Measurements from ENCODE around the gene DCLRE1A.
"Not testable (repeated sequence)": the region's sequence is repeated elsewhere in the genome, so short reads cannot be mapped to it uniquely, and the experiment has no call there.

DCLRE1A gene

DNA sequence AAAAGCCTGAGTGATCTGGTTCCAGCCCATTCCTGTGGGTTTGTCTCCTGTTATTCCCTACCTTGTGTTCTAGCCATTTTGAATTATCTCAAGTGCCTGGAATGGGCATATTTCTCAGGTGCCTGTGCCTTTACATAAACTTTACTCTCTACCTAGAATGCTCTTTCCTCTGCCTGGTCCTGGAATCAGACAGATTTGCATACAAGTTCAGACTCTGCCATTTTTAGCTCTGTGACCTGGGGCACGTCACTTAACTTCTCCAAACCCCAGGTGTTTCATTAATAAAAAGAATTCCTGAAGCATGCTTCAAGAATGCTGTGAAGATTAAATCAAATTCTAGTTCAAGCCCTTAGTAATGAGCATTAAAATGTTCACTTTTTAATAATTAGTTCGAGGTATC lies 7.8 kb downstream of the DCLRE1A start:
- H3K4me2 ChIP-seq (ENCODE audit: low read length), result no peak overlapping the region

GRCh38 chr10:113843972-113844485 lies 9.9 kb downstream of the DCLRE1A start:
- Histone ChIP-seq H4K20me1 (ENCODE audit: insufficient read depth, low read length) (no peaks in the 10 kb centered on the region), H3K27me3 (ENCODE audit: low read depth, low read length) (no peaks in the 10 kb centered on the region), H3K9ac (ENCODE audit: low read length) (no peak overlapping the region), H3K4me2 (ENCODE audit: low read length) (no peak overlapping the region), H3K36me3 (replicated peaks; ENCODE audit: low read depth, low read length) (peaks cover 6% of the 10 kb centered on the region), H2AFZ (ENCODE audit: low read depth, low read length) (no peak overlapping the region), H3K9me3 (ENCODE audit: insufficient read depth, low read length) (no peaks in the 10 kb centered on the region), H3K79me2 (ENCODE audit: low read length) (no peaks in the 10 kb centered on the region), H3K4me1 (ENCODE audit: low read length) (no peaks in the 10 kb centered on the region), H3K27ac (ENCODE audit: low read length) (no peak overlapping the region), H3K4me3 (ENCODE audit: low read length) (no peak overlapping the region)
- TF ChIP-seq, protein P1, sequence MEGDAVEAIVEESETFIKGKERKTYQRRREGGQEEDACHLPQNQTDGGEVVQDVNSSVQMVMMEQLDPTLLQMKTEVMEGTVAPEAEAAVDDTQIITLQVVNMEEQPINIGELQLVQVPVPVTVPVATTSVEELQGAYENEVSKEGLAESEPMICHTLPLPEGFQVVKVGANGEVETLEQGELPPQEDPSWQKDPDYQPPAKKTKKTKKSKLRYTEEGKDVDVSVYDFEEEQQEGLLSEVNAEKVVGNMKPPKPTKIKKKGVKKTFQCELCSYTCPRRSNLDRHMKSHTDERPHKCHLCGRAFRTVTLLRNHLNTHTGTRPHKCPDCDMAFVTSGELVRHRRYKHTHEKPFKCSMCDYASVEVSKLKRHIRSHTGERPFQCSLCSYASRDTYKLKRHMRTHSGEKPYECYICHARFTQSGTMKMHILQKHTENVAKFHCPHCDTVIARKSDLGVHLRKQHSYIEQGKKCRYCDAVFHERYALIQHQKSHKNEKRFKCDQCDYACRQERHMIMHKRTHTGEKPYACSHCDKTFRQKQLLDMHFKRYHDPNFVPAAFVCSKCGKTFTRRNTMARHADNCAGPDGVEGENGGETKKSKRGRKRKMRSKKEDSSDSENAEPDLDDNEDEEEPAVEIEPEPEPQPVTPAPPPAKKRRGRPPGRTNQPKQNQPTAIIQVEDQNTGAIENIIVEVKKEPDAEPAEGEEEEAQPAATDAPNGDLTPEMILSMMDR (IDR thresholded peaks at IDR 0.05; ENCODE audit: low read depth, low read length), result no peak
- TF ChIP-seq EZH2phosphoT487 (IDR thresholded peaks at IDR 0.05; ENCODE audit: low read depth), result no peak

More for the DNA sequence above, 7.8 kb downstream of the DCLRE1A start:
- TF ChIP-seq EZH2phosphoT487 (IDR thresholded peaks at IDR 0.05; ENCODE audit: low read depth), result no peak
- H3K4me1 ChIP-seq (ENCODE audit: low read length), result 0 out of 2 replicates have a peak, but pooled peaks cover 3% of the 10 kb centered on the region
- no peaks in the 10 kb centered on the region for H3K27me3 ChIP-seq (ENCODE audit: low read depth, low read length)
- H3K4me3 ChIP-seq (ENCODE audit: low read length), result no peak overlapping the region
- no peak overlapping the region for H3K9ac ChIP-seq (ENCODE audit: low read length)
- no peaks in the 10 kb centered on the region for H3K9me3 ChIP-seq (ENCODE audit: insufficient read depth, low read length)
- peaks cover 6% of the 10 kb centered on the region for H3K36me3 ChIP-seq (replicated peaks; ENCODE audit: low read depth, low read length)
- H3K27ac ChIP-seq (ENCODE audit: low read length), result no peak overlapping the region
- H3K79me2 ChIP-seq (ENCODE audit: low read length), result peaks cover 1% of the 10 kb centered on the region; the same call in 1 of the 2 replicates
- H4K20me1 ChIP-seq (ENCODE audit: insufficient read depth, low read length), result no peaks in the 10 kb centered on the region
- H2AFZ ChIP-seq (ENCODE audit: low read depth, low read length), result no peak overlapping the region

GRCh38 chr10:113842171-113842570 lies 11.7 kb downstream of the DCLRE1A start:
- Histone ChIP-seq H4K20me1 (ENCODE audit: insufficient read depth, low read length) (no peaks in the 10 kb centered on the region), H3K27ac (ENCODE audit: low read length) (no peak overlapping the region), H3K4me2 (ENCODE audit: low read length) (no peak overlapping the region), H3K9ac (ENCODE audit: low read length) (no peak overlapping the region), H3K36me3 (replicated peaks; ENCODE audit: low read depth, low read length) (peaks cover 3% of the 10 kb centered on the region), H3K4me1 (ENCODE audit: low read length) (no peaks in the 10 kb centered on the region), H3K9me3 (ENCODE audit: insufficient read depth, low read length) (no peaks in the 10 kb centered on the region), H3K79me2 (ENCODE audit: low read length) (no peaks in the 10 kb centered on the region), H2AFZ (ENCODE audit: low read depth, low read length) (no peak overlapping the region), H3K4me3 (ENCODE audit: low read length) (no peak overlapping the region), H3K27me3 (ENCODE audit: low read depth, low read length) (no peaks in the 10 kb centered on the region)
- no peak for TF ChIP-seq EZH2phosphoT487 (IDR thresholded peaks at IDR 0.05; ENCODE audit: low read depth)
- TF ChIP-seq, protein P1 (IDR thresholded peaks at IDR 0.05; ENCODE audit: low read depth, low read length), result no peak

DNA sequence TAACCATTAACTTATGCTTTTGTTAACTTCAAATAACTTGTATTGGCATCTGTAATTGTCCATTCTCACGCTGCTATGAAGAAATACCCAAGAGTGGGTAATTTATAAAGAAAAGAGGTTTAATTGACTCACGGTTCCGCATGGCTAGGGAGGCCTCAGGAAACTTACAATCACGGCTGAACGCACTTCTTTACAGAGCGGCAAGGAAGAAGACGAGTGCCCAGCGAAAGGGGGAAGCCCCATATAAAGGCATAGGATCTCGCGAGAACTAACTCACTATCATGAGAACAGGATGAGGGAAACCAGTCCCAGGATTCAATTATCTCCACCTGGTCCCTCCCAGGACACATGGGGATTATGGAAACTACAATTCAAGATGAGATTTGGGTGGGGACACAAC lies 25.3 kb downstream of the DCLRE1A start:
- H3K79me2 ChIP-seq (ENCODE audit: low read length); H3K4me1 ChIP-seq (ENCODE audit: low read length); H3K9me3 ChIP-seq (ENCODE audit: insufficient read depth, low read length); H2AFZ ChIP-seq (ENCODE audit: low read depth, low read length); H3K4me3 ChIP-seq (ENCODE audit: low read length); H3K9ac ChIP-seq (ENCODE audit: low read length); H3K27ac ChIP-seq (ENCODE audit: low read length); H3K27me3 ChIP-seq (ENCODE audit: low read depth, low read length); H3K36me3 ChIP-seq (replicated peaks; ENCODE audit: low read depth, low read length); H4K20me1 ChIP-seq (ENCODE audit: insufficient read depth, low read length); H3K4me2 ChIP-seq (ENCODE audit: low read length): not testable (repeated sequence)

- TF ChIP-seq EZH2phosphoT487 (IDR thresholded peaks at IDR 0.05; ENCODE audit: low read depth), result no peak
- TF ChIP-seq, protein P1 (IDR thresholded peaks at IDR 0.05; ENCODE audit: low read depth, low read length), result no peak
- Histone ChIP-seq H3K9me3 (ENCODE audit: insufficient read depth, low read length) (no peaks in the 10 kb centered on the region), H2AFZ (ENCODE audit: low read depth, low read length) (no peak overlapping the region), H3K27ac (ENCODE audit: low read length) (no peak overlapping the region), H3K4me2 (ENCODE audit: low read length) (no peak overlapping the region), H3K79me2 (ENCODE audit: low read length) (no peaks in the 10 kb centered on the region), H3K27me3 (ENCODE audit: low read depth, low read length) (no peaks in the 10 kb centered on the region), H3K4me1 (ENCODE audit: low read length) (no peaks in the 10 kb centered on the region), H3K9ac (ENCODE audit: low read length) (no peak overlapping the region), H3K36me3 (replicated peaks; ENCODE audit: low read depth, low read length) (no peaks in the 10 kb centered on the region), H4K20me1 (ENCODE audit: insufficient read depth, low read length) (no peaks in the 10 kb centered on the region), H3K4me3 (ENCODE audit: low read length) (no peak overlapping the region)
These were observed 28.1 kb downstream of the DCLRE1A start for GRCh38 chr10:113825791-113826190.

All from OCI-LY3 (cell line).